EL (cell line): ENCODE measurements around the gene GPR152.

Experiments
- DNase-seq: peaks from one replicate; pipeline ENCODE4 v3.0.0-alpha.2; 2016

Gene GPR152

DNA sequence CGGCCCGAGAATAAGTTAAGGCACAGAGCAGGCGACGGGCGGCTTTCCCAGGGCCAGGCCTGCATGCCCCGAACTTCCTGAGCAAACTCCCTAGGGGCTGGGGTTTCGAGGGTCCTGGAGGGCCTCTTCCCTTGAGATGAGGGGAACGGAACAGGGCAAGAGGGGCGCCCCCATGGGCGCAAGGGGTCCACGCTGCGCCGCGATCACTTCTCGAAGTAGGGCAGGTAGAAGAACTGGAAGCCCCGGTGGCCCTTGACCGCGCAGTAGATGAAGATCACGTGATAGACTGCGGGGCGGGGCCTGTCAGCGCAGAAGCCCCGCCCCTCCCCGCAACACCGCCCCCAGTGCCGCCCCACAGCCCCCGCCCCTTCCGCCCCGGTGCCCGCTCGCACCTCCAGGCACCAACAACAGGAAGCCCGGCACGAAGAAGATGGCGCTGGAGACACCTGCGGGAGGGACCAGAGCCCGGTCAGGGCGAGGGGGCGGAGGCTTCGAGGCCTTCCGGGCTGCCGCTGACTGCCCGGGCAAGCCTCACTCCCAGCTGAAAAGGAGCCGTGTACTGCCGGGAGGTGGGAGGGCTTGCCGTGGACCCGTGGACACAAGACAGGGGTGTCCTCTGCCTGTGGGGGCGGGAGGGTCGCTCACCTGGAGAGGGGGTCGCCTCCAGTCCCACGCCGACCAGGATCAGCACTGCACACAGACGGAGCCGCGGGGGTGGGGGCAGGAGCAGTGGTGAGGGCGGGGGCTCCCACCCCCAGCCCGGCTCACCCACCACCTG is 12.1 kb upstream of the GPR152 start:
- peak; percentile 60 for DNase-seq

GRCh38 chr11:67463680-67464410 is 11.3 kb upstream of the GPR152 start:
- no peak for DNase-seq

DNA sequence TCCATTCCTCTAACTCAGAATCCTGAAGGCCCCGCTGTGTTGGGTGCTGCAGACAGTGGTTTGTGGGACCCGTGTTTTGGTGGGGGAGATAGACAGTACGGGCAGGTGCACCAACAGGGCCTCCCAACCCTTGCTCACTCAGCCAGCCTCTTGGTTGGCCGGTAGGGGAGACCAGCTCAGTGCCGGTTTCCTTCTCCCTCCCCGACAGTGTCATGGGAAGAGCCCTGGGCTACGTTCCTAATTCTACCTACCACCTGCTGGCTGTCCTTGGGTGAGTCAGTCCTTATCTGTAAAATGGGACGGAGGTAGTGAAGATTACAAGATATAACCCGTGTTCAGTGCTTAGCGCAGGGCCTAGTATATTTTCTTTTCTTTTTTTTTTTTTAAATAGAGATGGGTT is 10.7 kb upstream of the GPR152 start:
- no peak for DNase-seq

DNA sequence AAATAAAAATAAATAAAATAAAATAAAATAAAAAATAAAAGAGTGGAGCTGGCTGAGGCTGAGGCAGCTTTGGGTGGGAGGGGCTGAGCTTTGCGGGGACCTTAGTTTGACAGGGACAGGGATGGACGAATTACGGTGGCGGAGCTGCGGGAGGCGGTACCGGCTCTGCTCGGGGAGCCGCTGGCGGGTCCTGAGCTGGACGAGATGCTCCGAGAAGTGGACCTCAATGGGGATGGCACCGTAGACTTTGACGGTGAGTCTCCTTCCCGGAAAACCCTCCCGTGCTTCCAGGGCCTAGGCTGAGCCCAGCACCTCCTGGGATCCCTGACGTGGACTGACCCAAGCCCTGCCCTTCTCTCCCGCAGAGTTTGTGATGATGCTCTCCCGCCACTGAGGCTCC is 5.7 kb upstream of the GPR152 start:
- DNase-seq = no peak

DNA sequence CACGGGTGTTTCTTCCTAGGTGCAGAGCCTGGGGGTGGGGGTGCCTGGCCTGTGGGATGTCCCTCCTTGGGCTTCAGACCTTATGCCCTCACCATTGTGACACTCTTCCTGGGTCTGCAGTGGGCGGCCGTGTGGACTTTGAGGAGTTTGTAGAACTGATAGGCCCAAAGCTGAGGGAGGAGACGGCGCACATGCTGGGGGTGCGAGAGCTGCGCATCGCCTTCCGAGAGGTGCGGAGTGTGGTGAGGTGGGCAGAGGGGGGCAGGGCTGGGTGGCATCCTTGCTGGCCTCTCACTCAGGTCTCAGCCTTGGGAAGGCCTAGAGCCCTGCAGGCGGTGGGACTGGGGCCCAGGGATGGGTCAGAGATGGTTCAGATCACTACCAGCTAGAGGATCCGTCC is 4.9 kb upstream of the GPR152 start:
- DNase-seq = no peak

DNA sequence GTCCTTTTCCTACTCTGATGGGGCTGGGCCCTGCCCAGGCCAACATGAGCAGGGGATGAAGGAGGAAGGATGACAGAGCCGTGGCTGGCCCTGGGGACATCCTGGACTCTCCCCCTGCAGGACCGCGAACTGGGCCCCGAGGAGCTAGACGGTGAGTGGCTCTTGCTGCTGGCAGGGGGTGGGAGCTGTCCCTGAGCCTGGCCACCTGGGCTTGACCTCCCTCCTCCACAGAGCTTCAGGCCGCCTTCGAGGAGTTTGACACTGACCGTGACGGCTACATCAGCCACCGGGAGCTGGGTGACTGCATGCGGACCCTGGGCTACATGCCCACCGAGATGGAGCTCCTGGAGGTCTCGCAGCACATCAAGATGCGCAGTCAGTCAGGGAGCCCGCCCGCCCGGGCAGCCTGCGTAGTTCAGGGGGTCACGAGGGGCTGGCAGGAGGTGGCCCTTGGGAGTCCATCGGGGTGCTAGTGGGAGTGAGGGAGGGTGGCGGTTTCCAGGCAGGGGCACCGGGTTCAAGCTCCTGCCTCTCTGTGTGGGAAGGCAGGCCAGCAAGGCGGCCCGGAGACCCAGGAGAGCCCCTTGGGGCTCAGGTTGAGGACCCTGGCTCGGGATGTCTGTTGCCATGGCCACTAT is 3.7 kb upstream of the GPR152 start:
- DNase-seq = no peak

GRCh38 chr11:67455054-67455453 is 2.5 kb upstream of the GPR152 start, which contains the start of gene CABP4:
CABP4 (plus strand) TSS chr11:67455354; CDS start chr11:67455424, 70 bp downstream.
- DNase-seq = no peak

- DNase-seq = no peak
Measured at GRCh38 chr11:67453816-67454732, 1.5 kb upstream of the GPR152 start.

- DNase-seq = no peak
Measured at GRCh38 chr11:67451658-67451976, 912 bp downstream of the GPR152 start.

DNA sequence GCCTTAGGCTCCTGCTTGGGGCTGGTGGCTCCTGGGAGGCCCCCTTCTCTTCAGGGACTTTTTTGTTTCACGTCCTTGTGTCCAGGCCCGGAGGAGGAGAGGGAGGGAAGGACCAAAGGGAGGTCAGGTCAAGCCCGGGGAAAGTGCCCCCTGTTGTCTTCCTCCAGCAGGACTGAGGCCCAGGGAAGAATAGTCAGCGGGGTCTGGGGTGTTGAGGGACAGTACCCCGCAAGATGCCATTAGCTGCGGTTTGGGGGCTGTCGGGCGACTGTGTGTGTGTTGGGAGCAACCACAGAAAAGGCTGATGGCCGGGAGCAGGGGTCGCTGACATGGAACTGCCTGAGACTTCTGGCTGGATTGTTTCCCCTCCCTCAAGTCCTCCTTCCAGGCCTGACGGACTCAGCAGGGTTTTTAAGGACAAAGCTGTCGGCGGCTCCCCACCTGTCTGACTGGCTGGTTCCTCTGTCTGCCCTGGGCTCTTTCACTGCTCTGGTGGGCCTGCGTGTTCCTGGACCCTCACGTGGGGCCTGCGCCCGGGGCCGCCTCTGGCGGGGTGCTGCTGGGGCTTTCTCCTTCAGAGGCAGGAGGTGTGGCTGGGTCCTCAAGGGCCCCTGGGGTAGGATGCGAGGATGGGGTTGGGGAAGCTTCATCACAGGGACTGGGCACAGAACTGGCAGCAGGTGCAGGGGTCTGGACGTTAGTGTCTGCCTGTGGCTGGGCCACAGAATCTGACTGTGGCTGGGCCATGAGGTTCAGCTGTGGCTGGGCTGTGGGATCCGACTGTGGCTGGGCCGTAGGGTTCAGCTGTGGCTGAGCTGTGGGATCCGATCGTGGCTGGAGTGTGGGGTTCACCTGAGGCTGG is 1.5 kb downstream of the GPR152 start:
- no peak for DNase-seq

DNA sequence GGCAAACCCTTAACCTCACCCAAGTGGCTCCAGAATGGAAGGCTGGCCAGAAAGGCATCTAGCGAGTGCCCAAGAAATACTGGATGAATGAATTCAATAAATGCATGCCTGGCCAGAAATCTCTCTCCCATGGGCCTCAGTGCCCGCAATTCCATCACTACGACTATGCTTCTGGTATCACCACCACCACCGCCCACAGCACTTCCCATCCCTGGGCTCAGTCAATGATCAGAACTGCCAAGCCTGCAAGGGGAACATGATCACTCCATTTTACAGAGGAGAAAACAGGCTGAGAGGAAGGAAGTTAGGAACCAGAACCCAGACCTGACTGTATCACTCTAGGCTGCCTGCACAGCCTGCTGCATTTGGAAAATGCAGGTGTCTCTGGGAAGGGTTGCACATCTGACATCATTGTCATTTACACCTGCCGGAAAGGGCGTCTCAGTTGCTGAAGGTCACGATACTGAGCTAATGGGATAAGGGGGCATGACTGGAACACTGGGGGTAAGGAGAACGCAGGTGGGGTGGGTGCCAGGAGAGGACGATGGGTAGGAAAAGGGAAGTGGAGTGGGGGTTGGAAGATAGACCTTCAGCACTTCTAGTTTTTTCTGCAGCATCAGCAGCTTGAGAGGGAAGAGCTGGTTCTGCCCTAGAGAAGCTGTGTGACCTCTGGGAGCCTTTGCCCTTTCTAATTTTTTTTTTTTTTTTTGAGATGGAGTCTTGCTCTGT is 3.2 kb downstream of the GPR152 start:
- no peak for DNase-seq

DNA sequence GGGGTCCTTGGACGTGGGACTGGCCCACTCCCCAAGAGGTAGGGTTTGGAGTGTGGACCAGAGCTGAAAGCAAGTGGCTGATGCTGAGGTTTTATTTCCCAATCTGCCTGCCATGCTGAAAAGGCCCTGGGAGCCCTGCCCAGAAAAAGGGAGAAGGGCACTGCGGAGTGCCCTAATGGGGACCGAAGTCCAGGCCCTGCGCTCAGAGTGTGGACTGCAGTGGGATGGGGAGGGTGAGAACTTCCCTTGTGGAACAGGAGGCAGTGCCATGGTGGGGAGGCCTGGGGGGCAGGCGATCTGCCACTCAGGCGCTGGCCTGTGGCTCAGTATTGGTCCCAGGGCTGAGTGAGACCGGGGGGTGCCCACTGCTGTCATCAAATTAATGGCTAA is 4.3 kb downstream of the GPR152 start:
- DNase-seq = no peak

GRCh38 chr11:67445515-67445914 is 7.0 kb downstream of the GPR152 start:
- DNase-seq = no peak

DNA sequence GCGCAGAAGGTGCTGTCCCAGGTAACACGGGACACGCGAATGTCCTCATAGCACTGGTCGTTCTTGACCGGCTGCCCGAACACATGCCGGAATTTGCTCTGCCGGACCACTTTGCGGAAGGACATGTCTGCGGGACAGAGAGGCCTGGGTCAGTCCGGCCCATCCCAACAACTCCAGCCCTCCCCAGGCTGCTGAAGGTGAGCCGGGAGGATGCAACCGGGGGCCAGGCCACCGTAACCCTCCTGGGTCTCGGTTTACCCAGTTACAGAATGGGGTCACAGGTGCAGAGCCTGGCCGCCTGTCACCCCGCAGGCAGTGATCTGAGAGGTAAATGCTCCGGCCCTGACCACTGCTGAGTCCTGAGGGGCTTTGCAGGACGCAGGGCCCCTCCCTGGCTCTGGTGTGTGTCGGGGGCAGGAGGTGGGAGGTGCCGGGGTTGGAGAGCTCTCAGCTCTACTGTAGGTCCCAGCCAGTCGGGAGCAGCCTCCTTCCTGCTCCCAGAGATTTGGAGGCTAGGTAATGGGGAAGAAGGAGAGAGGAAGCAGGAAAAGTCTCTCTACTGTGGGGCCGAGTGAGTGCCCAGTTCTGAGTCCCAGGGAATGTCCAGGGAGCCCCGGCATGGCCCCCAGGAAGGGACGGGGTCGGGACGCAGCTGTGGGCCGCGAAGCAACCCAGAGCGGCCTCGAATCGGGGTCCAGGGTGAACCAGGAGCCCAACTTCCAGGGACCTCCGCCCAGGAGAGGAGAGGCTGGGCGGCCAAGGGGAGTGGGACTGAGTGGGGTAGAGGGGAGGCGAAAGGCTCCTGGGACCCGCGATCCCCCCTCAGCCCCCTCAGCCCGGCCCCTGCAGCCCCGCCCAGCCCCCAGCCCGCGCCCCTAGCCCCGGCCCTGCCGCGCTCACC is 9.8 kb downstream of the GPR152 start:
- no peak for DNase-seq

GRCh38 chr11:67441731-67442351 is 10.7 kb downstream of the GPR152 start:
- DNase-seq = no peak

- DNase-seq = no peak
Measured at GRCh38 chr11:67441098-67441563, 11.4 kb downstream of the GPR152 start.

DNA sequence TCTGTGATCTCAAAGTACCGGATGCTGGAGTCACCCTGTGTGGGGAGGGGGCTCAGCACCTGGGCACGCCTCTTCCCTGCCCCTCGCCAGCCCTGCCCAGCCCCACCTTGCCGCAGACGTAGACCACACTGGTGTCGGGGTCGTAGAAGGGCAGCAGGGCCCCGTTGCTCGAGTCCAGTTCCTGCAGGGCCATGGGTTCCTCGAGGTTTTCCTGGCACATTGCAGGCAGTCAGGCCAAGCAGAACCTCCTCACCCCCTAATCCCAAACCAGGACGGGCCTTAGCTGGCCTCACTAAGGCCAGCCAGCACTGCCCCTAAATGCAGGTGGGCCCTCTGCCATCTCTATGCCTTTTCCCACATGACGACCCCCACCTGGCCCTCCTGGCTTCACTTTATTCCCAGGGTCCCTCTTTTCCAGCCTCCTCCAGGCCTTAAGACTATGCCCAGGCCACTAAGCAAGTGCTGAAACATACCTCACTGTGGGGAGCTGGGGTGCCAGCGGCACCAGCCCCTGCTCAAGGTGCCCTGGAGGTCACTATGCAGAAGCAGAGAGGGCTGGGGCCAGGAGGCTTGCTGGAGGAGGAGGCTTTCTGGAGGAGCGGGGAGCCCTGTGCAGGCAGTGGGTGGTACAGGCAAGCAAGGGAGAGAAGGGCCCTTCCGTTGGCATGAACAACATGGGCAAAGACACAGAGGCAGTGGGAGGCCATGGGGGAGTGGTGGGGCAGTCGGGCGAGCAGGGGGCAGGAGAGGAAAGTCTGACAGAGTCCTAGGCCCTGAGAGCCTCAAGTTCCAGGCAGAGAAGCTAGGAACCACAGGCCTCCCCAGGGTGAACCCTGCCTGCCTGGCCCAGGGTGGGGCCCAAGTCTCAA is 12.1 kb downstream of the GPR152 start:
- DNase-seq = no peak
